ENCODE data around the gene FBXO46.

- no peak for TF ChIP-seq POLR2AphosphoS5 (IDR thresholded peaks at IDR 0.05; ENCODE audit: insufficient read depth in 1 of 2, low read depth in 1 of 2)
- TF ChIP-seq POLR2A (IDR thresholded peaks at IDR 0.05) = no peak
These were observed 21.9 kb upstream of the FBXO46 start for GRCh38 chr19:45752639-45753038.
